ENCODE data around the gene SYNDIG1L.

The SYNDIG1L gene

GRCh38 chr14:74356892-74357575 lies 69.0 kb downstream of the SYNDIG1L start:
- DNase-seq = no peak
